NCI-H2171 (cell line): ENCODE measurements around the gene BAIAP2.
"Not testable (repeated sequence)": the region's sequence is repeated elsewhere in the genome, so short reads cannot be mapped to it uniquely, and the experiment has no call there.

Experiments
- DNase-seq: peaks from one replicate; lab custom pipeline; 2025; lab: John Stamatoyannopoulos, UW

Gene BAIAP2

GRCh38 chr17:81002013-81002384, 33.0 kb upstream of the BAIAP2 start:
- no peak for DNase-seq

- no peak for DNase-seq
These were observed 32.3 kb upstream of the BAIAP2 start for GRCh38 chr17:81002409-81003361.

GRCh38 chr17:81003711-81004475, 31.1 kb upstream of the BAIAP2 start:
- no peak for DNase-seq

- DNase-seq = no peak
These were observed 28.1 kb upstream of the BAIAP2 start for GRCh38 chr17:81006891-81007290.

GRCh38 chr17:81008140-81008539, 26.8 kb upstream of the BAIAP2 start:
- no peak for DNase-seq

DNA sequence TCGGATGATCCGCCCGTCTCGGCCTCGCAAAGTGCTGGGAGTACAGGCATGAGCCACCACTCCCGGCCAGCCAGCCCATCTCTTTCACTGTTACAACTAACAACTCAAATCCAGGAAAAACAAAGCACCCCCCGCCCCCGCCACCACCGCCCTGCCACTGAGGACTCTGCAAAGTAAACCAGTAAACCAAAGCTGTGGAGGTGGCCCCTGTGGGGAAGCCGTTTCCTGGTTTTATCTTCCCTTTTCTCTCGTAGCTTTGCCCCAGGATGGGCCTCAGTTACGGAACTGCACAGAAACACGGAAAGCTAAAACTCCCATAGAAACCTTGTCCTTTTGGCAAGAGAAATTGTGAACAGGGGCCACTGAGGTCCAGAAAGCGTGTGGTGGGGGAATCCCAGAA, 25.8 kb upstream of the BAIAP2 start:
- DNase-seq = no peak

DNA sequence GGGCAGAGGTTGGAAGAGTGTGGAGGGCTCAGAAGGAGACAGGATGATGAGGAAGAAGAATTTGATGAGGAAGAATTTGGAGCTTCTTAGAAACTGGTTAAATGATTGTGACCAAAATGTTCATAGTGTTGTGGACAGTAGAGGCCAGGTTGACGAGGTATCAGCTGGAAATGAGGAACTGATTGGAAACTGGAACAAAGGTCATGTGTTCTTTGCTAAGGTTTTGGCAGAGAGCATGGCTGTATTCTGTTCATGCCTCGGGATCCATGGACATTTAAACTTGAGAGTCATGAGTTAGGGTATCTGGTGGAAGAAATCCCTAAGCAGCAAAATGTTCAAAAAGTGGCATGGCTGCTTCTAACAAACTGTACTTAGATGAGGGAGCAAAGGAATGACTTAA, 24.0 kb upstream of the BAIAP2 start:
- DNase-seq = no peak

GRCh38 chr17:81011951-81012350, 23.0 kb upstream of the BAIAP2 start:
- DNase-seq = no peak

DNA sequence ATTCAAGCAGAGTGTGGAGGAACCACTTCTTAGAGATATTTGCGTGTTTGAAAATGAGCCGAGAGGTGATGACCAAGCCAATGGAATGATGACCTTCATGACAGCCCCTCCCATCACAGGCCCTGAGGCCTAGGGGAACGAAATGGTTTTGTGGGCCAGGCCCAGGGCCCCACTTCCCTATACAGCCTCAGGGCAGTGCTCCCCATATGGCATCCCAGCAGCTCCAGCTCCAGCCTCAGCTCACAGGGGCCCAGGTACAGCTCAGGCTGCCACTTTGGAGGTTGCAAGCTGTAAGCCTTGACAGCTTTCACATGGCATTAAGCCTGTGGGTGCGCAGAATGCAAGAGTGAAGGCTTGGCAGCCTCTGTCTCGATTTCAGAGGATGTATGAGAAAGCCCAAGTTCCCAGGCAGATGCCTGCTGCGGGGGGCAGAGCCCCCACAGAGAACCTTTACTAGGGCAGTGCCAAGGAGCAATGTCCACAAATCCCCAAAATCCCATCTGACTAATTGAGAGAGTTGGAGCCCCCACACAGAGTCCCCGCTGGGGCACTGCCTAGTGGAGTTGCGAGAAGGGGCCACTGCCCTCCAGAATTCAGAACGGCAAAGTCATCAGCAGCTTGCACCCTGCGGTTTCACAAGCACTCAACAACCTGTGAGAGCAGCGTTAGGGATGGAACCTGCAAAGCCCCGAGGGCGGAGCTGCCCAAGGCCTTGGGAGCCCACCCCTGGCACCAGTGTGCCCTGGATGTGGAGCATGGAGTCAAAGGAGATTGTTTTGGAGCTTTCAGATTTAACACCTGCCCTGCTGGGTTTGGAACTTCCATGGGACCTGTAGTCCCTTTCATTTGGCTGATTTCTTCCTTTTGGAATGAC, 22.1 kb upstream of the BAIAP2 start:
- DNase-seq = no peak

- no peak for DNase-seq
These were observed 21.3 kb upstream of the BAIAP2 start for GRCh38 chr17:81013642-81014041.

- no peak for DNase-seq
These were observed 19.8 kb upstream of the BAIAP2 start for GRCh38 chr17:81015136-81015535.

DNA sequence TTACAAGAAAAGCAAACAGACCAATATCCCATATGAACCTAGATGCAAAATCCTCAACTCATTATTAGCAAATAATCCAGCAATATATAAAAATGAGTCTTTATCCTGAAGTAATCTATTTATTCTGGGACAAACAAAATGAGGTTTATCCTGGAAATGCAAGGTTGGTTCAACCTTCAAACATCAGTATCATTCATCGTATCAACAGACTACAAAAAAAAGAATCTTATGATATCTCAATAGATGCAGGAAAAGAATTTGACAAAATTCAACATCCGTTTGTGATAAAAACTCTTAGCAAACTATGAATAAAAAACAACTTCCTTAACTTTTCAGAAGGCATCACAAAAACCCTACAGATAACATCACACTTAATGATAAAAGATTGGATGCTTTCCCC, 18.4 kb upstream of the BAIAP2 start:
- DNase-seq = no peak

- DNase-seq = not testable (repeated sequence)
These were observed 17.6 kb upstream of the BAIAP2 start for GRCh38 chr17:81017330-81017729.

DNA sequence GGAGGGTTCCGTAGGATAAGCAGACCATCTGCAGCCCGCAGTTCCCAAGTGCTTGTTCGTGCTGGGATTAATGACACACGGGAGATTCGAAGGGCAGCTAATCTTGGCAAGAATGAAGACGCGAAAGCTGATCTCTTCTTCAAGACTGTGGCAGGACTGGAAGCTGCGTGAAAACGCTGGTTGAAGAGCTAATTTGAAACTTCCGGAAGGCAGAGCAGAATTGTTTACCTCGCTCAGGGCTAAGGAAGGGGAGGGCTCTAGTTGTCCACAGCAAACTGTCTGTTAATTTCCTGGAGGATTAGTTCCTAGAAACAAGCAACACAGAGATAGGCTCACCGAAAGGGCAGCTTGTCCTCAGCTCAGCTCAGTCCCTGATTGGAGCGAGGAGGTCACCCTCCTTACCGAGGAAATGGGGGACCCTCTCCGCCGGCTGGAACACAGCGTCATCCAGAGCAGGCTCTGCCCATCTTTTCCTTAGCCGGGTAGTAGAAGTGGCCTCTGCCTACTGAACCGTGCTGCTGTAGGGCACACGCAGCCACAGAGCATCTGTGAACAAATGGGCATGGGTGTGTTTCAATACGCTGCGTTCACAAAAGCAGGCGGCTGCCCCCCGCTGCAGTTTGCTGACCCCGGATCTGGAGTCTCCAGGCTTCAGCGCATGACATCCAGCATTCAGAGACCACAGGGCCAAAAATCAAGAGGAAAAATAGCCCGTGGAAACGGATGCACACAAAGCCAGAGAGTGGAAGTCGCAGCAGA, 16.7 kb upstream of the BAIAP2 start:
- DNase-seq = peak; percentile 45

- DNase-seq = no peak
These were observed 15.1 kb upstream of the BAIAP2 start for GRCh38 chr17:81019563-81020442.

GRCh38 chr17:81020443-81020766, 14.5 kb upstream of the BAIAP2 start:
- DNase-seq = no peak

DNA sequence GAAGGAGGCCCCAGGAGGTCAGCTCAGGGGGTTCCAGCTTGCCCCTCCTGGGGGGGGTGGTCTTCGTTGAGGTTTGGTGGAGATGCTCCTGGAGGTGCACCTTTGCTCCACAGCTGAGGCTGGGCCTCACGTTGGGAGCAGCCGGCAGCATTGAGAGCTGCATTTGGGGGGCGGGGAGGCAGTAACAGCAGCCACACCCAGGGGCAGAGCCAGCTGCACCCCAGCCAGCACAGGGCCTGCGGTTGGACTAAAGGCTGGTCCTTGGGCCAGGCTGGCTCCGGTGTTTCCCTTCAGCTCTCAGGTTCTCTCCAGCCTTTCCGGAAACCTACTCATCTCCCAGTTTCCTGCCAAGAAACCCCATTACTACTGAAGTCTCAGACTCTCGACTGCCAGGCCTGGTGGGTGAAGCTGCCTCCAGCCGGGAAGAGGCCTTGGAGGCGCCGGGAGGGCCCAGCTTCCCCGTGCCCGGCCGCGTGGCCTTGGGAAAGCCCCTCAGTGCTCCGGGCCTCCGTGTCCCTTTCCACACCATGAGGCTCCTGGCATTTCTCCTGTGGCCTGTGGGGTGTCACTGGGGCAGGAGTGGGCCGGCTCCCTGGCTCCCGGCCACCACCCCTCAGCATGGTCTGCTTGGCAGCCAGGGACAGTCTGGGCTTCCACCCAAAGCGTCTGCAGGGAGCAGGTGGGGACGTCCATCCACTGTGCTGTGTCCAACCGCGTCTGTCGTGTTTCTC, 14.0 kb upstream of the BAIAP2 start:
- no peak for DNase-seq

DNA sequence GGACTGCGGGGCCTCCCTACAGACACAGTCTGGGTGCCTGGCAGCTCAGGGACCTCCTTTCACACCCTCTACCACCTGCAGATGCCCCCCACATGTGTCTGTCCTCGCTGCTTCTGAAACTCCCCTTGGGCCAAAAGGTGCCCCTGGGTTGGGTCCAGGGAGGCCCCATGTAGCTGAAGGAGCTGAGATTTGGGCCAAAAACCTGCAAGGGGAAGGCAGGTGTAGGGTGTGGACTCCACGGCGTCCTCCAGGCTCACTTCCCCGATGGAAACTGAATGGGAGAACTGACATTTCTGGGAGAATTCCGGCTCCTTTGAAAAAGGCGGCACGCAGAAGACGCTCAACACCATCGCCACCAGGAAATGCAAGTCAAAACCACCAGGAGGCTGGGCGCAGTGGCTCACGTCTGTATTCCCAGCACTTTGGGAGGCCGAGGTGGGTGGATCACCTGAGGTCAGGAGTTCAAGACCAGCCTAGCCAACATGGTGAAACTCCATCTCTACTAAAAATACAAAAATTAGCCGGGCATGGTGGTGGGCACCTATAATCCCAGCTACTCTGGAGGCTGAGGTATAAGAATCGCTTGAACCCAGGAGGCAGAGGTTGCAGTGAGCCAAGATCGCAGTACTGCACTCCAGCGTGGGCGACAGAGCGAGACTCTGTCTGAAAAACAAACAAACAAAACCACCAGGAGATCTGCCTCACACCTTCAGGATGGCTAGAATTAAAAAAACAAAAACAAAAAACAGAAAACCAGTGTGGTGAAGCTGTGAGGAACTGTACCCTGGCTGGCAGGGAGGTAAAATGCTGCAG, 13.2 kb upstream of the BAIAP2 start:
- no peak for DNase-seq

GRCh38 chr17:81022344-81022676, 12.6 kb upstream of the BAIAP2 start:
- no peak for DNase-seq
